Right atrium auricular region (tissue), 2 donors: ENCODE measurements around the gene MKRN1. TPM values are rescaled to one million over a fixed set of nuclear protein-coding genes. Genes with fewer than 3 reads are reported as not detected.
A peak's percentile ranks its signal among the peaks of the same experiment; 100 is the strongest.

ENCODE experiments used
- DNase-seq: peaks from one replicate; pipeline ENCODE4 v3.0.0-alpha.2; 2019; ENCODE audit warnings: low spot score
- H3K27ac ChIP-seq, 2 donors: fragments of 200-600 bp; sonication (generic); 1 replicate in 1 of 2; 2 replicates in 1 of 2; pipeline ENCODE4 v1.5.1; 2016 to 2019
- H3K27me3 ChIP-seq, 2 donors: fragments of 200-600 bp; sonication (generic); one replicate each; pipeline versions ENCODE4 v1.5.1 to v1.6.0; 2017 to 2019
- H3K36me3 ChIP-seq: fragments of 200-600 bp; sonication (generic); one replicate; pipeline ENCODE4 v1.5.1; 2016
- H3K4me1 ChIP-seq, 2 donors: fragments of 200-600 bp; sonication (generic); one replicate each; pipeline versions ENCODE4 v1.5.1 to v1.6.0; 2017 to 2019
- H3K4me3 ChIP-seq, 2 donors: fragments of 200-600 bp; sonication (generic); 1 replicate in 1 of 2; 2 replicates in 1 of 2; pipeline ENCODE4 v1.5.1; 2017 to 2019; ENCODE audit warnings: mild to moderate bottlenecking in 1 of 2, moderate library complexity in 1 of 2
- H3K9me3 ChIP-seq, 2 donors: fragments of 200-600 bp; sonication (generic); one replicate each; pipeline ENCODE4 v1.5.1; 2019
- total RNA-seq, 2 donors: library from RNA; depleted of rRNA; stranded (reverse); fragments of >200 nt; gene quantifications; one replicate each; pipeline ENCODE4 v1.1.0, GENCODE V29; 2016
- TF ChIP-seq, protein P1 (sequence below), 2 donors: fragments of 200-600 bp; sonication (generic); IDR thresholded peaks; one replicate each; pipeline ENCODE4 v1.5.1; 2019; ENCODE audit warnings: antibody characterized with exemption in 2 of 2

Gene MKRN1, protein sequence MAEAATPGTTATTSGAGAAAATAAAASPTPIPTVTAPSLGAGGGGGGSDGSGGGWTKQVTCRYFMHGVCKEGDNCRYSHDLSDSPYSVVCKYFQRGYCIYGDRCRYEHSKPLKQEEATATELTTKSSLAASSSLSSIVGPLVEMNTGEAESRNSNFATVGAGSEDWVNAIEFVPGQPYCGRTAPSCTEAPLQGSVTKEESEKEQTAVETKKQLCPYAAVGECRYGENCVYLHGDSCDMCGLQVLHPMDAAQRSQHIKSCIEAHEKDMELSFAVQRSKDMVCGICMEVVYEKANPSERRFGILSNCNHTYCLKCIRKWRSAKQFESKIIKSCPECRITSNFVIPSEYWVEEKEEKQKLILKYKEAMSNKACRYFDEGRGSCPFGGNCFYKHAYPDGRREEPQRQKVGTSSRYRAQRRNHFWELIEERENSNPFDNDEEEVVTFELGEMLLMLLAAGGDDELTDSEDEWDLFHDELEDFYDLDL
- 10 to 100 TPM; 65.9 to 67.2 TPM for total RNA-seq

DNA sequence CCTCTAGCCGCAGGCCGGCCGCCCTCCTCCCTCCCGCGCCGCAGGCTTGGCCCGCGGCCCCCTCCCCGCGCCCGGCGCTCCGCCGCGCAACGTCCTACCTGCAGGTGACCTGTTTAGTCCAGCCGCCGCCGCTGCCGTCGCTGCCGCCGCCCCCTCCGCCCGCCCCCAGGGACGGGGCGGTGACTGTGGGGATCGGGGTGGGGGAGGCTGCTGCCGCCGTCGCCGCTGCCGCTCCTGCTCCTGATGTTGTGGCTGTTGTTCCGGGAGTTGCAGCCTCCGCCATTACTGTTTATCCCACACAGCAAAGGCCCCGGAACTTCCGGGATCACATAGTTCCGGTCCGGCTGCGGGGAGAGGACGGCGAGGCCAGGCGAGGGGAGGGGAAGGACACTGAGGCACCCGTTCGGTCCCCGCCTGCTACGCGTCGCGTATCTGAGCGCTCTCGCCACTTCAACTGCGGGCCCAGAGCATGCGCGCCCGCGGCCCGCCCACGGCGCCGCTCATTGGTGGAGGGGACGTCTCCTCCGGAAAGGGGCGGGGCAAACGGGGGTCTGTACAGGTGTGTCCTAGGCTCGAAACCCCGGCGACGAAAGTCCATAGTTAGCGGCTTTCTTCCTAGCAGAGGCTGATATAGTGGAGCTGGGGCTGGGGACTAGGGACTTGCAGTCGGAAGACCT, at the start of gene MKRN1:
Gene MKRN1 (minus strand): TSS at position 444 of the 677 bp plus-strand sequence. CDS start 161 bp downstream, at position 283.
- H3K4me1 ChIP-seq: peaks cover 0 to 25% of the 10 kb centered on the region in 2 donors
- H3K27me3 ChIP-seq: no peaks in the 10 kb centered on the region
- TF ChIP-seq, protein P1, sequence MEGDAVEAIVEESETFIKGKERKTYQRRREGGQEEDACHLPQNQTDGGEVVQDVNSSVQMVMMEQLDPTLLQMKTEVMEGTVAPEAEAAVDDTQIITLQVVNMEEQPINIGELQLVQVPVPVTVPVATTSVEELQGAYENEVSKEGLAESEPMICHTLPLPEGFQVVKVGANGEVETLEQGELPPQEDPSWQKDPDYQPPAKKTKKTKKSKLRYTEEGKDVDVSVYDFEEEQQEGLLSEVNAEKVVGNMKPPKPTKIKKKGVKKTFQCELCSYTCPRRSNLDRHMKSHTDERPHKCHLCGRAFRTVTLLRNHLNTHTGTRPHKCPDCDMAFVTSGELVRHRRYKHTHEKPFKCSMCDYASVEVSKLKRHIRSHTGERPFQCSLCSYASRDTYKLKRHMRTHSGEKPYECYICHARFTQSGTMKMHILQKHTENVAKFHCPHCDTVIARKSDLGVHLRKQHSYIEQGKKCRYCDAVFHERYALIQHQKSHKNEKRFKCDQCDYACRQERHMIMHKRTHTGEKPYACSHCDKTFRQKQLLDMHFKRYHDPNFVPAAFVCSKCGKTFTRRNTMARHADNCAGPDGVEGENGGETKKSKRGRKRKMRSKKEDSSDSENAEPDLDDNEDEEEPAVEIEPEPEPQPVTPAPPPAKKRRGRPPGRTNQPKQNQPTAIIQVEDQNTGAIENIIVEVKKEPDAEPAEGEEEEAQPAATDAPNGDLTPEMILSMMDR (IDR thresholded peaks at IDR 0.05): peak in 1 of 2 donors; percentile 28
- H3K9me3 ChIP-seq: no peaks in the 10 kb centered on the region
- peak within 1 kb of the TSS; percentile 87 to 94 for H3K4me3 ChIP-seq
- peak within 1 kb of the TSS; percentile 80 to 90 for H3K27ac ChIP-seq
- DNase-seq: peak; percentile 94
- no peaks in the 10 kb centered on the region for H3K36me3 ChIP-seq

GRCh38 chr7:140526787-140527664, 47.7 kb upstream of the MKRN1 start:
- H3K27ac ChIP-seq: no peak overlapping the region
- H3K27me3 ChIP-seq: no peaks in the 10 kb centered on the region
- H3K36me3 ChIP-seq: peaks cover 21% of the 10 kb centered on the region
- H3K4me1 ChIP-seq: no peaks in the 10 kb centered on the region
- H3K4me3 ChIP-seq: no peak overlapping the region
- DNase-seq: no peak
- H3K9me3 ChIP-seq: no peaks in the 10 kb centered on the region
- TF ChIP-seq, protein P1 (IDR thresholded peaks at IDR 0.05): no peak

DNA sequence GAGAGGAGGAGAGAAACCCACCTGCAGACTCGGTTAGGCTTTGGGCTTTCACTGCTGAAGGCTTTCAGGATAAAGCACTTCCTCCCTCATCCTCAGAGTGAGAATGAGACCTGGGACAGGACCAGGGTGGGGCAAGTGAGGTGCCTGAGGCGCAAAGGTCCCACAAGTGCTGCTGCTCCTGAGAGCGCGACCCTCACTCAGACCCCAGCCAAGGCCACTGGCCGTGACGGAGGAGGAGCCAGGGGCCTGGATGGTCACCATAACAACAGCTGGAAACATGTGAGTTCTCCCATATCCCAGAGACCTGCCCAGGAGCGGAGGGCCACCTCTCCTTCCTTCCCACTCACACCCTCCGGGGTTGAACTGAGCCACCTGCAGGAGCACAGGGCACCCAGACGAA, 46.9 kb upstream of the MKRN1 start:
- DNase-seq: no peak
- Histone ChIP-seq H3K4me1 (no peaks in the 10 kb centered on the region), H3K27ac (no peak overlapping the region), H3K27me3 (no peaks in the 10 kb centered on the region), H3K9me3 (no peaks in the 10 kb centered on the region), H3K36me3 (peaks cover 29% of the 10 kb centered on the region), H3K4me3 (no peak overlapping the region)
- TF ChIP-seq, protein P1 (IDR thresholded peaks at IDR 0.05): no peak

GRCh38 chr7:140525743-140526142, 46.4 kb upstream of the MKRN1 start:
- Histone ChIP-seq H3K27me3 (no peaks in the 10 kb centered on the region), H3K36me3 (peaks cover 34% of the 10 kb centered on the region), H3K4me3 (no peak overlapping the region), H3K9me3 (no peaks in the 10 kb centered on the region), H3K4me1 (no peaks in the 10 kb centered on the region), H3K27ac (no peak overlapping the region)
- DNase-seq: no peak
- TF ChIP-seq, protein P1 (IDR thresholded peaks at IDR 0.05): no peak

DNA sequence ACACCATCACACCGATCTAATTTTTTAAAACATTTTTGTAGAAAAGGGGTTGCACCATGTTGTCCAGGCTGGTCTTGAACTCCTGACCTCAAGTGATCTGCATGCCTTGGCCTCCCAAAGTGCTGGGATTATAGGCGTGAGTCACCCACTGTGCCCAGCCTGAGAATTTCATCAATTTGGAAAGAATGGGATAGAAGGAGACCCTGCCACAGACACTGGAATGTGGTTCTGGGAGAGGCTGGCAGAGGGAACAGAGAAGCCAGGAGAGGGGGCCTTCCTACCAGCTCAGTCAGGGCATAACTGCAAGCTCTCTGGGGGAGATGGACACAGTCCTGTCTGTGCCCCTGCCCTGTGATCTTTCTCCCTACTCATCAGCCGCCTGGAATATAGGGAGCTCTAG, 42.1 kb upstream of the MKRN1 start:
- H3K27ac ChIP-seq: no peak overlapping the region
- no peak overlapping the region for H3K4me3 ChIP-seq
- H3K4me1 ChIP-seq: peaks cover 0 to 17% of the 10 kb centered on the region in 2 donors
- DNase-seq: no peak
- H3K9me3 ChIP-seq: no peaks in the 10 kb centered on the region
- H3K36me3 ChIP-seq: peaks cover 34% of the 10 kb centered on the region
- TF ChIP-seq, protein P1 (IDR thresholded peaks at IDR 0.05): no peak
- H3K27me3 ChIP-seq: no peaks in the 10 kb centered on the region
